Measurements from ENCODE around the gene C3AR1. TPM values are rescaled to one million over a fixed set of nuclear protein-coding genes. Genes with fewer than 3 reads are reported as not detected.

The C3AR1 gene
- total and polyA plus RNA-seq, 2 donors (not counting 3 experiments of a cell fraction or from before 2014, with no cell fraction given): 0.22 to 0.70 TPM

- no peaks in the 10 kb centered on the region for H3K27me3 ChIP-seq (ENCODE audit: control insufficient read depth in 2 of 2, insufficient read depth in 2 of 2, low read length in 2 of 2)
- peak overlapping the region; percentile 75 for H3K4me2 ChIP-seq (ENCODE audit: insufficient read depth, low read length)
- no peaks in the 10 kb centered on the region for H3K9me1 ChIP-seq (replicated peaks; ENCODE audit: control insufficient read depth, extremely low read depth, insufficient read depth, low read length)
- peaks cover 10% of the 10 kb centered on the region for H3K79me2 ChIP-seq (ENCODE audit: control insufficient read depth, insufficient read depth, low read length)
- H3K27ac ChIP-seq (ENCODE audit: insufficient read depth, low read depth, low read length): peak overlapping the region; percentile 90
- no peaks in the 10 kb centered on the region for H4K20me1 ChIP-seq (replicated peaks; ENCODE audit: control insufficient read depth, extremely low read depth, insufficient read depth, low read length)
- peak; percentile 35 for FAIRE-seq
- H3K9ac ChIP-seq (replicated peaks; ENCODE audit: extremely low read depth, insufficient read depth, low read length): peak overlapping the region; percentile 92
- DNase-seq (ENCODE audit: low read depth, low spot score): peak; percentile 54
- intact Hi-C loops (cut with micrococcal nuclease) (loop anchor here (1.0 to 2.0 kb wide), 2 partner anchors 7 to 33 kb away; partner anchors contain the start of gene C3AR1), dilution Hi-C loops (cut with MboI; ENCODE audit: extremely low pct_ligation_motif_present, low sequenced_read_pairs) (no loop called here)
- H2AFZ ChIP-seq (ENCODE audit: low read depth, low read length): peak overlapping the region; percentile 89
- H3K4me1 ChIP-seq (ENCODE audit: control insufficient read depth, extremely low read depth, insufficient read depth, low read length): peaks cover 37% of the 10 kb centered on the region
- CTCF ChIA-PET: interaction anchor here (2.1 to 3.7 kb wide), 3 partner anchors 12 to 100 kb away, joined by 7 to 15 read pairs (median 14); no protein-coding TSS in a partner anchor
- peak overlapping the region; percentile 72 to 96 (median 82) for H3K4me3 ChIP-seq (replicated peaks in 1 of 3; ENCODE audit: insufficient read depth in 1 of 3, low read depth in 1 of 3, low read length in 3 of 3)
- POLR2A ChIA-PET: no interaction called here
- no peaks in the 10 kb centered on the region for H3K9me3 ChIP-seq (replicated peaks; ENCODE audit: control insufficient read depth, insufficient read depth, low read length)
- BruUV-seq (replicated peaks): no TSS peak
- H3K36me3 ChIP-seq (ENCODE audit: control insufficient read depth in 2 of 2, extremely low read depth in 1 of 2, insufficient read depth in 2 of 2, low read length in 2 of 2): no peaks in the 10 kb centered on the region
- TF ChIP-seq JUN (IDR thresholded peaks at IDR 0.05; ENCODE audit: borderline replicate concordance, insufficient read depth, insufficient read length, low read depth) (peak; percentile 30), GATA2 (IDR thresholded peaks at IDR 0.05; ENCODE audit: insufficient read depth, insufficient read length, low read depth, low read length) (no peak)
These were observed 32.8 kb downstream of the C3AR1 start for GRCh38 chr12:8033153-8034044.

- peak within 1 kb of the TSS; percentile 92 for H3K9ac ChIP-seq (replicated peaks; ENCODE audit: extremely low read depth, insufficient read depth, low read length)
- H3K9me1 ChIP-seq (replicated peaks; ENCODE audit: control insufficient read depth, extremely low read depth, insufficient read depth, low read length): no peaks in the 10 kb centered on the region
- intact Hi-C loops (cut with micrococcal nuclease) (no loop called here), dilution Hi-C loops (cut with MboI; ENCODE audit: extremely low pct_ligation_motif_present, low sequenced_read_pairs) (no loop called here)
- DNase-seq (ENCODE audit: low read depth, low spot score) (peak; percentile 80), FAIRE-seq (peak; percentile 8)
- TF ChIP-seq GATA2 (IDR thresholded peaks at IDR 0.05; ENCODE audit: insufficient read depth, insufficient read length, low read depth, low read length) (no peak), POLR2A (IDR thresholded peaks at IDR 0.05; ENCODE audit: low read depth, low read length) (no peak), POLR2AphosphoS5 (IDR thresholded peaks at IDR 0.05; ENCODE audit: insufficient read depth, low read depth, low read length) (peak; percentile 40)
- ChIA-PET CTCF (interaction anchor here (1.4 to 3.7 kb wide), 2 partner anchors 99 to 100 kb away, joined by 5 to 14 read pairs; no protein-coding TSS in a partner anchor), POLR2A (no interaction called here)
- peak within 1 kb of the TSS; percentile 90 for H3K27ac ChIP-seq (ENCODE audit: insufficient read depth, low read depth, low read length)
- peaks cover 7% of the 10 kb centered on the region for H3K79me2 ChIP-seq (ENCODE audit: control insufficient read depth, insufficient read depth, low read length)
- H3K36me3 ChIP-seq (ENCODE audit: control insufficient read depth in 2 of 2, extremely low read depth in 1 of 2, insufficient read depth in 2 of 2, low read length in 2 of 2): no peaks in the 10 kb centered on the region
- TSS peak; percentile 51 for BruUV-seq (replicated peaks)
- H3K4me3 ChIP-seq (replicated peaks in 1 of 3; ENCODE audit: insufficient read depth in 1 of 3, low read depth in 1 of 3, low read length in 3 of 3): peak within 1 kb of the TSS; percentile 72 to 96 (median 82)
- H3K9me3 ChIP-seq (replicated peaks; ENCODE audit: control insufficient read depth, insufficient read depth, low read length): no peaks in the 10 kb centered on the region
- peak within 1 kb of the TSS; percentile 75 for H3K4me2 ChIP-seq (ENCODE audit: insufficient read depth, low read length)
- no peaks in the 10 kb centered on the region for H4K20me1 ChIP-seq (replicated peaks; ENCODE audit: control insufficient read depth, extremely low read depth, insufficient read depth, low read length)
- H3K4me1 ChIP-seq (ENCODE audit: control insufficient read depth, extremely low read depth, insufficient read depth, low read length): peaks cover 33% of the 10 kb centered on the region
- no peaks in the 10 kb centered on the region for H3K27me3 ChIP-seq (ENCODE audit: control insufficient read depth in 2 of 2, insufficient read depth in 2 of 2, low read length in 2 of 2)
- peak within 1 kb of the TSS; percentile 96 for H2AFZ ChIP-seq (ENCODE audit: low read depth, low read length)
These were observed 33.7 kb downstream of the C3AR1 start, which contains the start of gene FOXJ2 for GRCh38 chr12:8032242-8033152. FOXJ2 (plus strand) TSS chr12:8032716; CDS start chr12:8039833, 7,117 bp downstream.

All from endothelial cell of umbilical vein (primary cell).